ENCODE results near the gene SNAP23.

The SNAP23 gene

GRCh38 chr15:42495361-42496212 is at the start of gene SNAP23:
SNAP23 (plus strand) TSS chr15:42495634; CDS start chr15:42511847, 16,213 bp downstream.
- peak; percentile 89 for DNase-seq (ENCODE audit: low spot score)
- FAIRE-seq: peak; percentile 35

- DNase-seq (ENCODE audit: low spot score) (no peak), FAIRE-seq (no peak)
Observed at GRCh38 chr15:42447599-42447998, 47.8 kb upstream of the SNAP23 start.

- DNase-seq (ENCODE audit: low spot score) (no peak), FAIRE-seq (no peak)
Observed at GRCh38 chr15:42448281-42448680, 47.2 kb upstream of the SNAP23 start.

DNA sequence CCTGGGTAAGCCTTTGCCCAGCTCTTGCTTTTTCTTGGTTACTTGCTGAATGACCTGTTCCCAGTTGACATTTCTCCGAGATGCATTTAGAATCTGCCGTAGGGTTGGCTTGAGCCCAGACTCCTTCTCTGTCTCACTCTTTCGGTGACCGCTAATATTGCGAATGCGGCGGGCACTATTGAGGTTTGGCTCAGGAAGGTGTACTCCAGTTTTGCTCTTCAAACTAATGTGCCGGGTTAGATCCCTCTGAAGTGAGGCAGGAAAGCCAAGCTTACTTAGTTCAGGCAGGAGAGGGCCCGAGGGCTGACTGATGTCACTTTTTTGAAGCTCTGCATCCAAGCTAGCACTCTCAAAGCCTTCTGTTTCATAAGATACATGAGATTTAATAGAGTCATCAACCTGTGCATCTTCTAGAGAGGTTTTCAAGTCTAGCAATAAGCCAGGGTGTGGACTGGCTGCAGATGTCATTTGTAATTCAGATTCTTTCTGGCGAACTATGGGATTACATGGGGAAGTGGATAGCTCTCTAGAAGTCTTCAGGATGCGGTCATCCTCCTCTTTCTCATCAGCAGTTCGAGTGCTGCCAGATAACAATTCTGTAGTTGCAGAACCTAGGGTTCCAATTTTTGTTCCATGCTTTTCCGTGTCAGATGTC is 45.5 kb upstream of the SNAP23 start:
- FAIRE-seq: no peak
- DNase-seq (ENCODE audit: low spot score): no peak

DNA sequence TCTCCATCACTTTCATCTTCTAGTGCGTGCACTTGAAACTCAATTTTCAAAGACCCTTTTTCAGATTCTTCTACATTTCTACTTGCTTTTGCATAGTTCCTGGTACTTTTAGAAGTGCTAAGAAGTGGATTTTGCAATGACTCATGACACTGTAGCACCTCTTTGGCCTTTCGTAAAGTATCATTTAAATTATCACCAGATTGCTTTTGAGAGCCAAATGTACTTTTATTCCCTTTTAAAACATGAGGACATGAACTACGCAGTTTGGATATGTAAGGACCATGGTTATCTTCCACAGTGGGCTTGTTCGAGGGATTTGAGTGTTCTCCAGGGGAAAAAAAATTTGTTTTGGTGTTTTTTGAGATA is 45.0 kb upstream of the SNAP23 start:
- FAIRE-seq: no peak
- DNase-seq (ENCODE audit: low spot score): no peak

DNA sequence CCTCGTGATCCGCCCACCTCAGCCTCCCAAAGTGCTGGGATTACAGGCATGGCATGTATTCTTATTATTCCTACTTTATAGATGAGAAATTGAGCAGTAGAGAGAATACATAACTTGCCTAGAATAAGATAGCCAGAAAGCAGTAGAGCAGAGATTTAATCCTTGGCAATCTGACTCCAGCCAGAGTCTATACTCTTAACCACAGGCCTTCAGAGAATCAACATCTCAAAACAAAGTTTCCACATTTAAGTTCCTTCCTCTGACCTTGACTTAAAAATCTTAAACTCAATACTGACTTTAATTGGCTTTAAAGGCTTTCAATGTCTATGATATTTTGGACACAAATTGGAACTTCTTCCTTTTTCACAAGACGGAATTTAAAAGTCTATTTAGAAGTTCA is 41.6 kb upstream of the SNAP23 start:
- no peak for FAIRE-seq

DNA sequence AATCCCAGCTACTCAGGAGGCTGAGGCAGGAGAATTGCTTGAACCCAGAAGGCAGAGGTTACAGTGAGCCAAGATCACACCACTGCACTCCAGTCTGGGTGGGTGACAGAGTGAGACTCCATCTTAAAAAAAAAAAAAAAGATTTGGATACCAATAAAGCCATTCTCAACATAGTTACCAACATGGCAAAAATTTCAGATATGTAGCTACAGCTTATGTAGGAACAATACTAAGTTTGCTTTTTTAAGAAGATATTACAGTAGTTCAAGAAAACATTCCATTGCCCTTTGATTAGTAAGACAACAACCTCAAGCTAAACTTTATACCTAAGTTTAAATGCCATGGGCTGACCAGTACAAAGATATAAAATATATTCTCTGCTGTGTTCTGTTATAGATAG is 38.9 kb upstream of the SNAP23 start:
- DNase-seq (ENCODE audit: low spot score) (no peak), FAIRE-seq (no peak)

More for the DNA sequence above, 41.6 kb upstream of the SNAP23 start:
- DNase-seq (ENCODE audit: low spot score): no peak

DNA sequence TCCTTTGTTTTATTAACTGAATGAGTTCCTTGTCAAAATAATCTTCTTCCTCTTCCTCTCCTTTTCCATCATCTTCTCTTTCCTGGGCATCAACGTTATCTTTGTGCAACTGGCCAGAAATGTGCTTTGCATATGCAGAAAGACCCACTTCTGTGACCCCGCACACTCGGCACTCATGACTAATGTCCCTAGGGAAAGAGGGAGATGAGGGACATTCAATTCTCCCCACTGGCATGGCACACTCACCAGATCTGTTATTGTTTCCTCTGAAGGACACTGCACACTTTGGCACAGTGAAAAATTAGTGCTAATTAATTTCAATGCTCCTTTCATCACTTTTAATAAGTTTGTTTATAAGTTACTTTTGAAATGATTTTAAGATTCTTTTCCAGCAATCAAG is 38.5 kb upstream of the SNAP23 start:
- no peak for FAIRE-seq
- DNase-seq (ENCODE audit: low spot score): no peak

DNA sequence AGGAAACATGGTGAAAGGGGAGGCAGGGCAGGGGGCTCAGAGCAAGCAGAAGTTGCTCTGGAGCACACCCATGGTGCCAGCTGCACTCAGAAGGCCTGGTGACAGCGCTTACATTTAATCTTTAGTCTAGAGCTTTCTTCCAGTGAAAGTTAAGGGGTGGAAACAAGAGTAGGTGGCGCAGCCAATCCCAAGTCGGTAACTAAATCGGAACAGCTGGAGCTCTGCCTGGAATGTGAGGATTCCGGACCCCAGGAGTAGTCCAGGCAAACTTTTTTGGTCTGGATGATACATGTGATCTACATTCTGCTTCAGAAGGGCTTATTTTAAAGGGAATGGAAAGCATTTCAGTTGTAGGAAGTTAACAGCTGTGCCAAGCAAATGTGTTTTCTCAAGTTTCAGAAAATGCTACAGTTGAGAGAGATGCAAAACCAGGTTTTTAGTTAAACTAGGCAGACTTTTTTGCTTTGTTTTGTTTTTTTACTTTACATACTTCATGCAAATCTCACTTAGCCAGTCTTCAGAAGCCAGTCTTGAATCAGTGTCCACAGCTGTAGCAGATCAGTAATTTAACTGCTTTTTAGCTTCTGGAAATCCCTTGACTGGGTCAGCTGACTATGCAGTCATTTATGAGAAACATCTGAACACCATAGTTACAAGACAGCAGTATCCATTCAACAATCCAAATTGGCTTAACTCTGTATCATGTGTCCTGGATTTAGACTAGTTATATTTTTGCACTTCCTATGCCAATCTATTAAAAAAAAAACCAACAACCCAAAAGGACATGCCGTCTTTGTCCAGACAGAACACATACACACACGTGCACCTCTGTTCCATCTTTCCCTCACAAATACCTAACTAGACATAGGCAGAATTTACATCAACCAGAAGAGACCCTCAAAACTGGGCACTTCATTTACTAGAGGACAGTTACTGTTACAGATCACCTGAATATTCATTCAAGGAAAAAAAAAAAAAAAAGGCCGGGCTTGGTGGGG is 37.7 kb upstream of the SNAP23 start:
- no peak for FAIRE-seq
- DNase-seq (ENCODE audit: low spot score): no peak

- no peak for DNase-seq (ENCODE audit: low spot score)
- FAIRE-seq: no peak
Observed at GRCh38 chr15:42461261-42461660, 34.2 kb upstream of the SNAP23 start.

GRCh38 chr15:42465520-42466259 is 29.7 kb upstream of the SNAP23 start:
- DNase-seq (ENCODE audit: low spot score) (no peak), FAIRE-seq (no peak)

- FAIRE-seq: no peak
- DNase-seq (ENCODE audit: low spot score): no peak
Observed at GRCh38 chr15:42471002-42471401, 24.4 kb upstream of the SNAP23 start.

DNA sequence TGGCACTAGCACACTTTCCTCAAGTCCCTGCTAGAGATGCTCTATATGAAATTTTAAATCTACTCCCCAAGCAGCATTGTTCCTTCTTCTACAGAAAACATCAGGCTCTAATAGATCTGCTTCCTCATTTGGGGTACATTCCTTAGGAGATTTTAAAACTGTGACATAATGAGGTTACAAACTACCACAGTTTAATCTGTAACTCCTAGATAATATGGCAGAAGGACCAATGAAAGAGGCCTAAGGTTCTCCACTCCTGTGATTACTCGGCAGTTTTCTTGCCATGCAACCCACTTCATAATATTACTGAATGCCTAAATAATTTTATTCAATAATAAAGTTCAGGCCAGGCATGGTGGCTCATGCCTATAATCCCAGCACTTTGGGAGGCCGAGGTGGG is 20.6 kb upstream of the SNAP23 start:
- FAIRE-seq (no peak), DNase-seq (ENCODE audit: low spot score) (peak; percentile 29)

GRCh38 chr15:42482701-42483100 is 12.7 kb upstream of the SNAP23 start:
- DNase-seq (ENCODE audit: low spot score) (no peak), FAIRE-seq (no peak)

DNA sequence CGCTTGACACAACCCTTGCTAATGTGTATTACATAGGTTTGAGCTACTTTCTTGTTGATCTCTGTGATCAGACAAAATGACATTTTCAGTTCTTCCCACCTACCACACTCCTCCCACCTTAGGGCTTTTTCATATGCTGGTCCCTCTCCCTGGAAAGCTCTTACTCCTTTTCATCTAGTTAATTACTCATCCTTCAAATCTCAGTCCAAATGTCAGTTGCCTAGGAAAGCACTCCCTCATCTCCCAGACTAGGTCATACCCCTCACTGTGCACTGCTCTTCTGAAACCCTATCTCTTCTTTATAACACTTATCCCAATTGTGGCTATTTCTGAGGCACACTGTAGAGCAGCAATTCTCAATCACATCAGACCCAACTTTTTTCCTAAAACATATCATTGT is 11.8 kb upstream of the SNAP23 start:
- FAIRE-seq: no peak
- no peak for DNase-seq (ENCODE audit: low spot score)

DNA sequence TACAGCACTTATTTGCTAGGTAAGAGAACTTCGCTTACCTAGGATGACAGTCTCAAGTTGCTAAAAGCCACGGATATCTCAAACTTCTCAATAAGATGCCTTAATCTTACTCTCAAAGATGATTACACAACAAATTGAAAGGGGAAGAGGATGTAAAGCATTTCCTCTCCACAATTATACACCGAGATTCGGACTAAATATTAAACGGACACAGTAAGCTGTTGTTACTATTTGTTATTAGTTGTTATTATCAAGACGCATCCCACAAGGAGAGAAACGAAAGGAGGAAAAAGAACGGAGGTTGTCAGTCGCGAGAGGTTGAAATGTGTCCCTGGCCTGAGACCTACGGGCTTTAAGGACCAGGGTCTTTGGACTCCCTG is 5.2 kb upstream of the SNAP23 start:
- DNase-seq (ENCODE audit: low spot score): no peak

DNA sequence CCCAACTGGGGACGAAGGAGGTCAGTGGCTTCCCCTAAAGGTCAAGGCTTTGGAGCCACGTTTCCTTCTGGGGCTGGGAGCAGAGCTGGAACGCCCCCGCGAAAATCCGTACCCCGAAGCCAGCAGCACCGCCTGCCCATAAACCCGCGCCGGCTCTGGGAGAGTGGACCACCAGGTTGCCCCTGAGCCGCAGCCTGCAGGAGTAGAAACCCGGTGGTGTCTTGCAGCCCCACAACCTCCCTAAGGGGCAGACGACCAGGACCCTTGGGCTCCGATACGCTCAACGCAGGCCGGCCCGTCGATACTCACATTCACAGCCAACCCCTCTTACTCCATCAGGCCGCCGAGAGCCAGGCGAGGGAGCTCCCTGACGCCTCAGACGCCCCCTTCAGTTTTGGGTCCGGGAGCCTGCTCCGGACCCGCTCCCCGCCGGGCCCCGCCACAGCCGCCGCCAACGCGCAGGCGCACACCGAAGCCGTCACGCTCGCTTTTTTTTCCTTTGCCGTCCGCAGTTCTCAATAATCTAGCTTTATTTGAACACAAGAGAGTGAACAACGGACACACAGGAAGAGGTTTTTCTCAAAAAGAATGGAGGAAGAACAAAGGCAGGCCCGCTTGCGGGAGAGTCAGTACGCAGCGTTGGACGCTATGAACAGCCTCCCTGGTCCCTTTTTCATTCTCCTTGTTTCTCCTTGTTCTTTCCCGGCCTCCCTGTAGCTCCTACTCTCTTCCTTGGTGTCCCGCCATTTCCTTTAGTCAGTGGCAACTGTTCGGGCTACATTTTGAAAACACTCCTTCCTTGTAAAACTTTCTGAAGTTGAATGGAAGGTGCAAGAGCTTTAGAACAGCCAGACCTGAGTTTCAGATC is 4.5 kb upstream of the SNAP23 start, which contains the start of gene ZNF106:
TSS of gene ZNF106 (minus strand) at position 471 of the 868 bp plus-strand sequence. CDS start 18,852 bp downstream, outside the sequence.
- DNase-seq (ENCODE audit: low spot score): peak; percentile 86
- FAIRE-seq: peak; percentile 22

More for the DNA sequence above, 5.2 kb upstream of the SNAP23 start:
- no peak for FAIRE-seq

- FAIRE-seq (peak; percentile 43), DNase-seq (ENCODE audit: low spot score) (peak; percentile 91)
Observed at GRCh38 chr15:42491539-42492225, 3.8 kb upstream of the SNAP23 start.

DNA sequence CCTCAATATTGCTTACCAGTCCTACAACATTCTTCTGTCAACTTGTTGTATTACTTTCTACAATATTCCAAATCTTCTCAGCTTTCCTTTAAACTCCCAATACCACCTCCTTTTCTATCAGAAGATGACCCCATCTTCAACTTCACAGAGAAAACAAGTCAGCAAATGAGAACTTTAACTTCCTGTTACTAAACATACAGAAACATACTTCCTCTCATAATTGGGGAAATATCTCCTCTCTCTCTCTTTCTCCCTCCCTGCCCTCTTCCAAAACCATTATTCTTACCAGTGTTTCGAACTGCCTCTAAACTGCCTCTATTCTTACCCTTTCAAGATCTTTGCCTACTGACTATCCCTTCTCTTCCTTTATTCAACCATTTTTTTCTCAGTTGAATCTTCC is 1.8 kb upstream of the SNAP23 start:
- no peak for DNase-seq (ENCODE audit: low spot score)
- FAIRE-seq: no peak

Data from RCC 7860 (cell line).